GM21825 (cell line): ENCODE results near the gene RTCA.
"Not testable (repeated sequence)": the region's sequence is repeated elsewhere in the genome, so short reads cannot be mapped to it uniquely, and the experiment has no call there.

ENCODE experiments used
- ATAC-seq: cut with Tn5 transposase; IDR thresholded peaks from one replicate; pipeline ENCODE4 v1.9.1; 2021; ENCODE audit warnings: mild to moderate bottlenecking, moderate library complexity; ENCODE audit not compliant: unreplicated experiment

Gene RTCA

DNA sequence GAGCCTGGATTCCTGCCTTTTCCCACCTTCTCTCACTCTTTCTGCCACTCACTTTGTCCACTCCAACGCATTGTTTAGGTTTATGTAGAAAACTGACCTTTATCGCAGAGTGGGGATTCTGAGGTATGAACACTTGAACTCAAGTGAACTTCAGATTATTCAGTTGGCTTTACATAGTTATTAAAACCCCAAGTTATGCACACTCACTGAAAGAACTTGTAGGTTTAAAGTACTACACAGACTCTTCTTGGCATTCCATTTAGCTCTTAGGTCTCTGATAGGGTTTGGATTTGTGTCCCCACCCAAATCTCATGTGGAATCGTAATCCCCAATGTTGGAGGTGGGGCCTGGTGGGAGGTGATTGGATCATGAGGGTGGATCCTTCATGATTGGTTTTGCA lies 39.9 kb downstream of the RTCA start:
- ATAC-seq, result no peak

- ATAC-seq, result no peak
Measured at GRCh38 chr1:100306735-100307313, 40.8 kb downstream of the RTCA start.

DNA sequence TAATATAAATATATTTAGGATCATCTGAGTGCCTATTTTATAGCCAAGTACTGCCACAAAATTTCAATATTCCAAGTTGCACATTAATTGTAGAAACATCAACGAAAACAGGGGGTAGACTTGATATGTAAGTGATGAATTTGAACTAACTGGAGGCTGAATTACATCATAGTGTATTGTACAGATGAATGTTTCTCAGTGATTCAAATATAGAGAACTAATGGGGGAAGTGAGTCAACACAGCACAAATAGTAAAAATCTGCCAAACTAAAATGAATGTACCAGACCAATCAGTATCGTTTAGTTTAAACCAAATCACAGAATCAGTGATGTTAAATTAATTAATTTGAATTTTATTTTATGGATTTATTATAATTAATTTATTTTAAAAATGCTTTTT lies 42.8 kb downstream of the RTCA start:
- ATAC-seq, result no peak

GRCh38 chr1:100309863-100310262 lies 43.8 kb downstream of the RTCA start:
- no peak for ATAC-seq

DNA sequence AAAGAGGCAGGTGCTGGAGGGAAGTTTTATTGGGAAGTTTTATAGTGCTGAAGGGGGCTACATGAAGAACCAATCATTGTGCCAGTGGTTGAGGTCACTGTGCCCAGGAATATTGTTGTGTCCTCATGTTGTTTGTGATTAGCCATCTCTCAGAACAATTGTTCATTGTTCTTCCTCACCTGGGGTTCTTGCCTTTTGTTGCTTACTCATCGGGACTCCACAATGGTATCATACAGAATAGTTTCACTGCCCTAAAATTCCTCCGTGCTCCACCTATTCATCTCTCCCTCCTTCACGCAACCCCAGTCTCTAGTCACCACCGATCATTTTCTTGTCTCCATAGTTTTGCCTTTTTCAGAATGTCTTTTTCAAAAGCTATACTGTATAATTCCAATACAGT lies 47.4 kb downstream of the RTCA start:
- ATAC-seq, result no peak

GRCh38 chr1:100316622-100317021 lies 50.6 kb downstream of the RTCA start:
- no peak for ATAC-seq

DNA sequence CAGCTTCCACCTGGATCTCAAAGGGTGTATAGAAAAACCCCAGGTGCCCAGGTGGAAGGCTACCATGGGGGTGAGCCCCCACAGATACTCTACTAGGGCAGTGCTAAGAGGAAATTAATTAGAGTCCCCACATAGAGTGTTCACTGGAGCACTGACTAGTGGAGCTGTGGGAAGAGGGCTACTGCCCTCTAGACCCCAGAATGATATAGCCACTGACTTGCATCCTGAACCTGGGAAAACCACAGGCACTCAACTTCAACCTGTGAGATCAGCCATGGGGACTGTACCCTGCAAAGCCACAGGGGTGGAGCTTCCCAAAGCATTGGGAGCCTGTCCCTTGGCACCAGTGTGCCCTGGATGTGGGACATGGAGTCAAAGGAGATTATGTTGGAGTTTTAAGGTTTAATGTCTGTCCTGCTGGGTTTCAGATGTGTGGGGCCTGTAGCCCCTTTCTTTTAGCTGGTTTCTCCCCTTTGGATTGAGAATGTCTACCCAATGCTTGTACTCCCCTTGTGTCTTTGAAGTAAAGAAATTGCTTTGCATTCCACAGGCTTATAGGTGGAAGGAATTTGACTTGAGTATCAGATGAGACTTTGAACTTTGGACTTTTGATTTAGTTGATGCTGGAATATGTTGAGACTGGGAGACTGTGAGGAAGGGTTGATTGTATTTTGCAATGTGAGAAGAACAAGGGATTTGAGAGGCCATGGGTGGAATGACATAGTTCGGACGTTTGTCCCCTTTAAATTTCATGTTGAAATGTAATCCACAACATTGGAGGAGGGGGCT lies 54.5 kb downstream of the RTCA start:
- ATAC-seq, result no peak

GRCh38 chr1:100321100-100321493 lies 55.1 kb downstream of the RTCA start:
- no peak for ATAC-seq

GRCh38 chr1:100321506-100321905 lies 55.5 kb downstream of the RTCA start:
- ATAC-seq, result no peak

DNA sequence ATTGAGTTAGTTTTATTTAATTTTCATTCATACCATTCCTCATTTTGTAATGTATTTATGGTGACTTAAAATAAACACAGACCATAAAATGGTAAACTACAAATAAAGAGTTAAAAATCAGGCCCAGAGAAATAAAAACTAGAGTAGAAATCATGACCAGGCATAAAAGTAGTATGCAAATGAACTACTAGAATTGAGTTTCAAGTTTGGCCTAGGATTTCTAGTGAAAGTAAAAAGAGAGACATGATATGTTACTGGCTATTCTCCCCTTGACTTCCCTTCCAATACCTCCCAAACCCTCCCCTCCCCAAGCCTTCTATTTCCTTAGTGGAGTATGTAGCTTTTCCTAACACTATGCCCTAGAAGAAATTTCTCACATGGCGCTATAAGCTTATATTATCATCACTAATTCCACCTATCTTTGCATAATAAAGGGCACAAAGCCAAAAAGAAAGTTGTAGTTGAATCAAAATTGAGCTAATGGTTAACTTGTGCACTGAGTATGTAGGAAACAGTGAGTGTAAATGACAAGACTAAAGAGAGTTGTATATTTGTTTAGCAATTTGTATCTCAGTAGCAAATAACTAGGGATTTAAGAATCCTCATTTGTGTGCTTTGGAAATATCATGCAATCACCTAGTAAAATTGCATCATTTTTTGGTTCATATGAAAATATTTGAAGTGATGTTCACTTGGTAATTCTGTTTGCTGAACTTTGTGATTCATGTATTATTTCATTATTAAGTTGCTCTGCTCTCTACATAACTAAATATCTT lies 56.6 kb downstream of the RTCA start:
- ATAC-seq, result peak; percentile 60

DNA sequence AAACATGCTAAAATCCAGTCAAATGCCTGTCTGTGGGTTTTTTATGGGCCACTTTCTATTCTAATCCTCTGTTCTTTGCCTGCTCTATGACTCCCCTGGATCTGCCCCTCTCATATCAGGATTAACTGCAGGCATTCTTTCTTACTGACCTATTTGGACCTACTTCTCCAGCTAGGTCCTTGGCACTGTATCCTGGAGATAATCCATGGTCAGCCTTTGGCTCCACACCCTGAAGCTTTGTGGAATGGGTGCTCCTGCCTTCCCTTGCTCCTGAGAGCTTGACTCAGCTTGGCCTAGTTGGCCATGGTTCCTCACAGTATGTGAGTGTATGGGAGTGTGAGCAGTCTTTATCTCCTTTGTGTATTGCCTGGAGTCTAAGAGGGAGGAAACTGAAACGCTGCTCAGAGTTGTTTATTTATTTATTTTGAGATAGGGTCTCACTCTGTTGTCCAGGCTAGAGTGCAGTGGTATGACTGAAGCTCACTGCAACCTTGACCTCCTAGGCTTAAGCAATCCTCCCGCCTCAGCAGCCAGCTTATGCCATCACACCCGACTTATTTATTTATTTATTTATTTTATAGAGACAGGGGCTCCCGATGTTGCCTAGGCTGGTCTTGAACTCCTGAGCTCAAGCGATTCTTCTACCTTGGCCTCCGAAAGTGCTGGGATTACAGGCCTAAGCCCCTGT lies 57.5 kb downstream of the RTCA start:
- ATAC-seq, result no peak

DNA sequence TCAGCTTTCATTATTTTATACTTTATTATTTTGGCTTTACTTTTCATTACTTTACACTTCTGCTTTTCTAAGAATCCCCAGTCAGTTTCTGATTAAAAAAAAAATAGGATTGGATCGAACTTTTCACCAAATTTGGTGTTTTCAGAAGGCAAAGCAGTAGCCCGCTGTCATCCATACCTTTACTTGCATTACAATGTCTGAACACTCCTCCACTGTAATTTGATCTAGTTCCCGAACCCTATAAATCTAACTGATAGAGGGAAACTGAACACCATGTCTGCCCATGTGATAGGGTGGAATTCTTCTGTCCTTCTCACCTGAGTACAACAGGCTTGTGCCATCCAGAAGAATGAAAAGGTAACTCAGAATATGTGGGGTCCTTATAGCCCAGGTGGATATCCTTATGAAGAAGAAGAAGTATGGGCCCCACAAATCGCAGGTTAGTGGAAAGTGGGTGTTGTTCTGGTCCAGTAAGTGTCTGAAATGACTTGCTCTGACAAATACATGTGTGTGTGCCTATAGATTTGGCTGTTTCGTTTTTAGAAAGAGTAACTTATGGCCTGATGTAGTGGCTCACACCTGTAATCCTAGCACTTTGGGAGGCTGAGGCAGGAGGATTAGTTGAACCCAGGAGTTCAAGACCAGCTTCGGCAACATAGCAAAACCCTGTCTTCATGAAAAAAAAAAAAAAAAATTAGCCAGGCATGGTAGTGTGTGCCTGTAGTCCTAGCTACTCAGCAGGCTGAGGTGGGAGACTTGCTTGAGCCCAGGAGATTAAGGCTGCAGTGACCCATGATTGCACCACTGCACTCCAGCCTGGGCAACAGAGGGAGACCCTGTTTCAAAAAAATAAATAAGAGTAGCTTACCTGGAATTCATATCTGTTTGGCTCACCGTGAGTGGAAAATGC lies 59.7 kb downstream of the RTCA start:
- ATAC-seq, result no peak

DNA sequence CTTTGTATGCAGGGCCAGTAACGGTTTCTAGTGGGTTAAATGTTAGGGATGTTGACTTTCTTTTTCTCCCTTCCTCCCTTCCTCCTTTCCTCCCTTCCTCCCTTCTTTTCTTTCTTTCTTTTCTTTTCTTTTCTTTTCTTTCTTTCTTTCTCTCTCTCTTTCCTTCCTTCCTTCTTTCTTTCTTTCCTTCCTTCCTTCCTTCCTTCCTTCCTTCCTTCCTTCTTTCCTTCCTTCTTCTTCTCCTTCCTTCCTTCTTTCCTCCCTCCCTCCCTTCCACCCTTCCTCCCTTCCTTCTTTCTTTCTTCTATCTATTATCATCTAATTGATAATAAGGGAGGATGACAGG lies 60.3 kb downstream of the RTCA start:
- not testable (repeated sequence) for ATAC-seq

GRCh38 chr1:100328133-100328532 lies 62.1 kb downstream of the RTCA start:
- no peak for ATAC-seq

- ATAC-seq, result not testable (repeated sequence)
Measured at GRCh38 chr1:100331146-100331545, 65.1 kb downstream of the RTCA start.

DNA sequence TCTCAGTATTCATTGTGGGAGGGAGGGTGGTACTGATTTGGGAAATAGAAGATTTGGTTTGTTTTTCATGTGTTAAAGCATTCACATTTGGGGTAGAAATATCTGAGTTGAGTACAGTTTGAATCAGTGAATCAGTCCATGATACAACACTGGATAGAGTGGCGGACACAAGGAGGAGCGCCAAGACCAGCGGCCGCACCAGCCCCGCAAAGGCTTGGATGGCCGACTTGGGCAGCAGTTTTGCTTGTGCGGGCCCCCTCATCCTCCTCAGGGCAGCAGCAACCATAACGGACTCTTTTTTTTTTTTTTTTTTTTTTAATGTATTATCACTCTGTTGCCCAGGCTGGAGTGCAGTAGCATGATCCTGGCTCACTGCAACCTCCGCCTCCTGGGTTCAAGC lies 66.3 kb downstream of the RTCA start:
- no peak for ATAC-seq

- no peak for ATAC-seq
Measured at GRCh38 chr1:100335436-100335835, 69.4 kb downstream of the RTCA start.

GRCh38 chr1:100337878-100338277 lies 71.9 kb downstream of the RTCA start:
- ATAC-seq, result not testable (repeated sequence)

DNA sequence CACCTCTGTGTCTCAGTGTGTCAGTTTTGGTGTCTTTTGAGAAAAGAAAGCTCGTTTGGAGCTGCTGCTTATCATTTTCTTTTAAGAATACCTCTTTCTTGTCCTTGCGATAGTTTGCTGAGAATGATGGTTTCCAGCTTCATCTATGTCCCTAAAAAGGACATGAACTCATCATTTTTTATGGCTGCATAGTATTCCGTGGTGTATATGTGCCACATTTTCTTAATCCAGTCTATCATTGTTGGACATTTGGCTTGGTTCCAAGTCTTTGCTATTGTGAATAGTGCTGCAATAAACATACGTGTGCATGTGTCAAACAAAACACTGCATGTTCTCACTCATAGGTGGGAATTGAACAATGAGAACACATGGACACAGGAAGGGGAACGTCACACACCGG lies 73.7 kb downstream of the RTCA start:
- ATAC-seq, result not testable (repeated sequence)

DNA sequence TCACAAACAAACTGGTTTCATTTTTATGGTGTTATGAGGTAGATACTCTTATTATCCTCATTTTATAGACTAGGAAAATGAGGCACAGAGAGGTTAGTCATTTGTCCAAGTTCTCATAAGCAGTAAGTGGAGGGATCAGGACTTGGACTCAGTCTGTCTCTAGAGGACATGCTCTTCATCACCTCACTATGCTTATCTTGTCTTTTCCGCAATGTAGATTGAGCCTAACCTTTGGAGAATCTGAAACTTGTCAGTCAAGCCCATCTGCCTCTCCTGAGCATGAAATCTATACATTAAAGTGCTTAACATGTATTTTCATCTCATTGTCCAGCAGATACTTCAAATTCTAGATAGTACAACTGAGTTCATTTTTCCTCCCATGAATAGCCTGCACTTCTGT lies 74.5 kb downstream of the RTCA start:
- no peak for ATAC-seq
